GM06990 (cell line): ENCODE measurements around the gene GTPBP1.

Experiments used
- DNase-seq: peaks from one replicate; pipeline ENCODE4 v3.0.0-alpha.2; 2011; ENCODE audit not compliant: insufficient read length; ENCODE audit errors: extremely low read depth
- H3K27me3 ChIP-seq: replicated peaks from 2 replicates; pipeline ENCODE4 v1.6.0; 2011; ENCODE audit warnings: low read length; ENCODE audit not compliant: control insufficient read depth, insufficient read depth
- H3K36me3 ChIP-seq: 2 replicates; pipeline ENCODE4 v1.5.1; 2011; ENCODE audit warnings: low read length; ENCODE audit not compliant: control insufficient read depth, insufficient read depth
- H3K4me3 ChIP-seq: replicated peaks from 2 replicates; pipeline ENCODE4 v1.5.1; 2011; ENCODE audit warnings: low read depth, mild to moderate bottlenecking, control low read depth, low read length
- CTCF ChIP-seq: IDR thresholded peaks from 2 replicates; pipeline ENCODE4 v1.5.1; 2011; ENCODE audit warnings: low read length, control low read depth, mild to moderate bottlenecking, inconsistent platforms; ENCODE audit not compliant: insufficient read depth, poor library complexity, severe bottlenecking

Gene GTPBP1

GRCh38 chr22:38761202-38762162 lies 55.7 kb downstream of the GTPBP1 start:
- no peak for TF ChIP-seq CTCF
- Histone ChIP-seq H3K36me3 (no peaks in the 10 kb centered on the region; the same call in 1 of the 2 replicates), H3K4me3 (no peak overlapping the region), H3K27me3 (no peaks in the 10 kb centered on the region; the same call in 1 of the 2 replicates)
- DNase-seq, result no peak

DNA sequence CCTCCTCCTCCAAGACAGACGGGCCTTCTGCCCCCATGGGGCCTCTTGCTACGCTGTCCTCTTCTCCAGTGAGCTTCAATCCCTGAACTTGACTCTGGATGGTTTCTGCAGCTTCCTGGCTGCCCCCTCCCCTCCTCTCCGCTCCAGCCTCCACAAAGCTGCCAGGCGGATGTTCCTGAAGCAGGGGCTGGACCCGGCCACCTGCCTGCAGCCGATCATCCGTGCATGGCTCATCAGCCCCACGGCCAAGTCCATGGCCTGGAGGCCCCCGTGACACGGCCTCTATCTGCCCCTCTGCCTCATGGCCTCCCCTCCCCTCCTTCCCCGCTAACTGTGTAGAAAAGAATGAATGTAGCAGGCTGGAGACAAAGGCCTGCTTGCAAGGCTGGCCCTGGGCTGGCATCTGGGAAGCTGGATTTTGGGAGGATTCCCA lies 56.8 kb downstream of the GTPBP1 start:
- Histone ChIP-seq H3K27me3 (no peaks in the 10 kb centered on the region; the same call in 1 of the 2 replicates), H3K4me3 (no peak overlapping the region), H3K36me3 (no peaks in the 10 kb centered on the region; the same call in 1 of the 2 replicates)
- no peak for TF ChIP-seq CTCF
- DNase-seq, result no peak

DNA sequence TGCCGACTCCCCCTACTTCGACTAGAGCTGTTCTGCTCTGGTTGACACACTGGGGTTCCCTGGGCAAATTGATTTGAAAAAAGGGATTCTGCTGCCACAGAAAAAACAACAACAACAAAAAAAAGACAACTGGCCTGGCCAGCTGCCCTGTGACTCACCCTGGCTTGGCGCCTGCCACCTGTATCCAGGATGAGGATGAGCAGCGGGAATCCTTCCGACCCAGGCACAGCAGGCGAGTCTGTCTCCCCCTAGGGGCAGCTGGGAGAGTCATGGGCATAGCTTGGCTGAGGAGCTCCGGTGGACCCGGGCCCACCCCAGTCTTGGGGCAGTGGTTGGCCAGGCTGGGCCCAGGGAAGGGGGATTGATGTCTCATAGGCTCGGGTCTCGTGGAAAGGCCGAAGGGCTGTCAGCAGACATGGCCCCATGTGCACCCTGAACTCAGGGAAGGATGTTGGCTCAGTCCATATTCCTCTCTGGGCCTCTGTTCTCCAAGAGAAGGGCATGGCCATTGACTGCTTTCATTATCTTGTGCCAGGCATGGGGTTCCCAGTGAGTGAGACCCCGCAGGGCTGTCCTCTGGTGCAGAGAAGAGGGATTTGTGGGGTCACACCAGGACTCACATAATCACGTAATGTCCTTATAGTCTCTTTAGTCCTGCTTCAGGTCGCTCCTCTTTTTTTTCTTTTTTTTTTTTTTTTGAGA lies 60.5 kb downstream of the GTPBP1 start:
- peak; percentile 92 for TF ChIP-seq CTCF
- no peak for DNase-seq
- no peaks in the 10 kb centered on the region for H3K36me3 ChIP-seq
- H3K4me3 ChIP-seq, result no peak overlapping the region
- no peaks in the 10 kb centered on the region; the same call in 1 of the 2 replicates for H3K27me3 ChIP-seq

DNA sequence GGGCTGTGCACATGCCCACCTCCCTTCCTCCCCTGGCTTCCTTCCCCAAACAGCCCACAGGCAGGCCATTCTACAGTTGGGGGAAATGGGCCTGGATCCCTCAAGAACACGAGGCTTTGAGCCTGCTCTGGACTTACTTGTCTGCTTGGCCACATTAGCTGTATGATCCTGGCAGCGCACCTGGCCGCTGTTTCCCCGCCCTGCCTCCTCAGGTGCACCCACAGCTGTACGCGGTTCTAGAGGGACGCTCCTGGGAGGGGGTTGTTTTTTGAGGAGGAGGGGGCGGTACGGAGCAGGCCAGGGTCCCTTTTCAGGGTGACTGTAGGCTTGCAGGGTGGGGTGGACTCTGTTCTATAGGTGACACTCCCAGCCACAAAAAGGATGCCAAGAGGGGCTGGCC lies 61.6 kb downstream of the GTPBP1 start:
- no peak for TF ChIP-seq CTCF
- Histone ChIP-seq H3K4me3 (no peak overlapping the region), H3K36me3 (no peaks in the 10 kb centered on the region)

DNA sequence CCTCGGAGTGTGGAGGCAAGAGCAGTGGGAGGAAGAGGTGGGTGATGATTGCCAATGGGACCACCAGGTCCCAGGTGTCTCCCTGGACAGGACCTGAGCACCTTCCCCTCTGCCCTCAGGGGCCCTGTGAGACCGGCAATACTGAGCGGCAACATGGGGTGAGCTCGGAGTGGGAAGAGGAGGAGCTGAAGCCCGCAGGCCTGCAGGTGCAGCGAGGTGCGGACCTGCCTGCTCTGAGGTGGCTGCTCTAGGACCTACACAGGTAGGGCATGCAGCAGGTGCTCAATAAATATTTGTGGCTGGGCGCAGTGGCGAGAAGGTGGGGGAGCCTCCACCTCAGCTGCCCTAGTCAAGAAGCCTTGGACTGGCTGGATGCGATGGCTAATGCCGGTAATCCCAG lies 62.3 kb downstream of the GTPBP1 start:
- no peak for TF ChIP-seq CTCF
- DNase-seq, result no peak
- H3K27me3 ChIP-seq, result no peaks in the 10 kb centered on the region; the same call in 1 of the 2 replicates
- H3K4me3 ChIP-seq, result no peak overlapping the region
- no peaks in the 10 kb centered on the region for H3K36me3 ChIP-seq

More for the DNA sequence above, 61.6 kb downstream of the GTPBP1 start:
- DNase-seq, result no peak
- H3K27me3 ChIP-seq, result no peaks in the 10 kb centered on the region; the same call in 1 of the 2 replicates
